Gastrocnemius medialis (tissue), 4 donors: Measurements from ENCODE around the gene CCDC158.

Source experiments
- POLR2A ChIP-seq, 2 donors: fragments of 450-650 bp; IDR thresholded peaks; one replicate each; pipeline ENCODE4 v1.6.1; 2017; ENCODE audit warnings: antibody characterized with exemption in 2 of 2, mild to moderate bottlenecking in 2 of 2, moderate library complexity in 2 of 2
- TF ChIP-seq, protein P1 (sequence below), 5 experiments: fragments of 450-650 bp in 3 of 5; fragments of 200-600 bp in 2 of 5; sonication (generic) in 2 of 5; IDR thresholded peaks in 4 of 5; conservative IDR thresholded peaks in 1 of 5; 1 replicate in 4 of 5; 2 replicates in 1 of 5; pipeline ENCODE4 v1.5.1; 2016 to 2019; ENCODE audit warnings: antibody characterized with exemption in 5 of 5, mild to moderate bottlenecking in 3 of 5, moderate library complexity in 3 of 5

GRCh38 chr4:76342803-76343202 is 78.1 kb downstream of the CCDC158 start:
- TF ChIP-seq, protein P1, sequence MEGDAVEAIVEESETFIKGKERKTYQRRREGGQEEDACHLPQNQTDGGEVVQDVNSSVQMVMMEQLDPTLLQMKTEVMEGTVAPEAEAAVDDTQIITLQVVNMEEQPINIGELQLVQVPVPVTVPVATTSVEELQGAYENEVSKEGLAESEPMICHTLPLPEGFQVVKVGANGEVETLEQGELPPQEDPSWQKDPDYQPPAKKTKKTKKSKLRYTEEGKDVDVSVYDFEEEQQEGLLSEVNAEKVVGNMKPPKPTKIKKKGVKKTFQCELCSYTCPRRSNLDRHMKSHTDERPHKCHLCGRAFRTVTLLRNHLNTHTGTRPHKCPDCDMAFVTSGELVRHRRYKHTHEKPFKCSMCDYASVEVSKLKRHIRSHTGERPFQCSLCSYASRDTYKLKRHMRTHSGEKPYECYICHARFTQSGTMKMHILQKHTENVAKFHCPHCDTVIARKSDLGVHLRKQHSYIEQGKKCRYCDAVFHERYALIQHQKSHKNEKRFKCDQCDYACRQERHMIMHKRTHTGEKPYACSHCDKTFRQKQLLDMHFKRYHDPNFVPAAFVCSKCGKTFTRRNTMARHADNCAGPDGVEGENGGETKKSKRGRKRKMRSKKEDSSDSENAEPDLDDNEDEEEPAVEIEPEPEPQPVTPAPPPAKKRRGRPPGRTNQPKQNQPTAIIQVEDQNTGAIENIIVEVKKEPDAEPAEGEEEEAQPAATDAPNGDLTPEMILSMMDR (IDR thresholded peaks at IDR 0.05 in 4 of 5, conservative IDR thresholded peaks at IDR 0.05 in 1 of 5), result no peak
- no peak for TF ChIP-seq POLR2A (IDR thresholded peaks at IDR 0.05)
